GM18520 (cell line): Measurements from ENCODE around the gene TUBB3.

Experiments
- ATAC-seq: cut with Tn5 transposase; IDR thresholded peaks from one replicate; pipeline ENCODE4 v1.9.1; 2021; ENCODE audit not compliant: unreplicated experiment

The TUBB3 gene

DNA sequence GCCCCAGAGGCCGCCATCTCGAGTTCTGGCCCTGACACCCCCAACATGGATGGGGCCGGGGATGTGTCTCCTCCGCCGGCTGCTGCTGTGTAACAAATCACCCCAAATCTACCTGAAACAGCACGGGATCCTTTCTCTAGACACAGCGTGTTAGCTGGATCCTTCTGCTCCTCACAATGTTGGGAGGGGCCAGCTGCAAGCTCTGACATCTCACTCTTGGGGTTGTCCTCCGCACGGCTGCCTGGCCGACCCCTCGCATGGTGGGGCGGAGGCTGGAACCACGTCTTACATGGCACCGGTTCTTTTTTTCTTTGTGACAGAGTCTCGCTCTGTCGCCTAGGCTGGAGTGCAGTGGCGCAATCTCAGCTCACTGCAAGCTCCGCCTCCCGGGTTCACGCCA is 13.8 kb downstream of the TUBB3 start:
- no peak for ATAC-seq

DNA sequence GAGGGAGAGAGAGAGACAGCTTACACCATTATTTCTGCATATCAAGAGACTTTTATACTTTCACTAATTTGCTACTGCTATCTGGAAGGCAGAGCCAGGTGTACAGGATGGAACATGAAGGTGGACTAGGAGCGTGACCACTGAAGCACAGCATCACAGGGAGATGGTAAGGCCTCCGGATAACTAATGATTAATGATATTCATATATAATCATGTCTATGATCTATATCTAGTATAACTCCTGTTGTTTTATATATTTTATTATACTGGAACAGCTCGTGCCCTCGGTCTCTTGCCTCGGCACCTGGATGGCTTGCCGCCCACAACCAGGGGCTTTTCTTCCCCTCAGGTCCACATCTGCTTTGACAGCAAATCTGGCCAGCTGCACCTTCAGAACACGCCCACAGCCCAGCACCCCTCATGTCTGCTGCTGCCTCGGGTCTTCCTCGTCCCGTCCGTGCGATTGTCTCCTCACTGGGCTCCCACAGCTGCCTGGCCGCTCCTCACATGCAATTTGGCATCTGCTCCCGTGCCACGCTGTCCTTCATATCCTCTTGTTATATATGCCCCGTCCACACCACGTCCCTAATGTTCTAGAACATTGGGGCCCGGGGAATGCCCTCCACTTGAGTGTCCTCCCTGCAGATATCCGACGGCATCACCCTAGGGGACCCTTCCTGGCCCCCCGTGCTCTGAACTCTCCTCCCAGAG is 15.2 kb downstream of the TUBB3 start:
- no peak for ATAC-seq

DNA sequence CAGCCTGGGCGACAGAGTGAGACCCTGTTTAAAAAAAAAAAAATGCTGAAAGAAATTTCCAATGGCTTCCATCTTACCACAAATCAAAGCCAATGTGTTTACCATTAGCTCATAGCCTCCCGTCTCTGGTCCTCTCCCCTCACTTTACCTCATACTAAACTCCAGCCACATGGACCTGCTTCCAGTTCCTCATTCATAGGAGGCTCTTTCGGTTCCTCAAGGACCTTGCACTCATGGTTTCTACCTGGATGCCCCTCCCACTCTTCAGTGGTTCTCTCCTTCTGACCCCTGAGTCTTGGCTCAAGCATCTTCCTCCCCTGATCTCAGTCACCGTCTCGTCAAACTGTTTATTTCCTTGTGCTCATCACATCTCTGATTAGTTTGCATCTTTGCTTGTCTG is 21.6 kb downstream of the TUBB3 start:
- no peak for ATAC-seq

DNA sequence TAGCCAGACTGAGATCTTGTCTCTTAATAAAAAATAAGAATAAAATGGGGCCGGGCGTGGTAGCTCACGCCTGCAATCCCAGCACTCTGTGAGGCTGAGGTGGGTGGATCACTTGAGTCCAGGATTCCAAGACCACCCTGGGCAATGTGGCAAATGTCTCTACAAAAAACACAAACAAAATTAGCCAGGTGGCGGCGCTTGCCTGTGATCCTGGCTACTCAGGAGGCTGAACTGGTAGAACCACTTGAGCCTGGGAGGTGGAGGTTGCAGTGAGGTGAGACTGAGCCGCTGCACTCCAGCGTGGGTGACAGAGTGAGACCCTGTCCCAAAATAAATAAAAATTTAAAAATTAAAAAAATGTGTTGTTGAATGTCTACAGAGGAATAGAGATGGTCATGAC is 22.5 kb downstream of the TUBB3 start:
- no peak for ATAC-seq

DNA sequence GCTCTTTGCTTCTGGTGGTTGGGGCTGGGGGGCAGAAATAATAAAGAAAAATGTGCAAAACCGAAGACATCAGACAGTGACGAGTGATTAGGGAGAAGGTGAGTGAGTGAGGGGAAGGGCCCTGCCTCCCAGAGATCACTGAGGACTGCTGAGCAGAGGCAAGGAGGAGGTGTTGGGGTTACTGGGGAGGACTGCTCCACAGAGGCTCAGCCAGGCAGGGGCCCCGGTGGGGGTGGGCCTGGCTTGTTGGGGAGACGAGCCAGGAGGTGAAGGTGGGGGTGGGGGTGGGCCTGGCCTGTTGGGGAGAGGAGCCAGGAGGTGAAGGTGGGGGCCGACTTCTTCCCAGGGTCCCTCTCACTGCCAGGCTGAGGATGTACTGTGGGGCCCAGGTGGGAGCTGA is 23.4 kb downstream of the TUBB3 start:
- ATAC-seq: no peak

DNA sequence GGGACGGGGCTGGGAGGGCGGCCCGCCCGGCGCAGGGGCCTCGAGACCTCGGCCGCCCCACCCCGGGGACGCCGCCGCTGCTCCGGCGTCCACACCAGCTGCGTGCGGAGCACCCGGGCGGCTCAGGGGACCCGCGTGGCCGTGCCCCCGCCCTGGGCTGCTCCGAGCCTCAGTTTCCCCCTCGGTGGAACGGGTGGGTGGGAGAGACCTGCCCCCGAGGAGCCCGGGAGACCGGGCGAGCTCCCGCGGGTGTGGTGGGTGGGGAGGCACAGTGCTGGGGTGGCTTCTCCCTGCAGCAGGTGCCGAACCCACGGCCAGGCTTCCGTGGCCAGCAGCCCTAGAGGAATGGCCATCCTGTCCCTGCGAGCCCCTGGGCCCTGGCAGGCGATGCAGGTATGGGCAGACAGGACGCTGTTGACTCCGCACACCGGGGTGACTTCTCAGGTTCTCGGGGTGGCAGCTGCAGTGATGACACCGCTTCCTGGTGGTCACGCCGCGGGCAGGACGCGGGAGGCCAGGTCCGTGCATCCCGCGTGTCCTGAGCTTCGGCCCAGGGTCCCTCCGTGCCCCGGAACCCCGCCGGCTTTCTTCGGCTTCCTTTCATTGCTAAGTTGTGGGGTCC is 26.1 kb downstream of the TUBB3 start:
- ATAC-seq: no peak

DNA sequence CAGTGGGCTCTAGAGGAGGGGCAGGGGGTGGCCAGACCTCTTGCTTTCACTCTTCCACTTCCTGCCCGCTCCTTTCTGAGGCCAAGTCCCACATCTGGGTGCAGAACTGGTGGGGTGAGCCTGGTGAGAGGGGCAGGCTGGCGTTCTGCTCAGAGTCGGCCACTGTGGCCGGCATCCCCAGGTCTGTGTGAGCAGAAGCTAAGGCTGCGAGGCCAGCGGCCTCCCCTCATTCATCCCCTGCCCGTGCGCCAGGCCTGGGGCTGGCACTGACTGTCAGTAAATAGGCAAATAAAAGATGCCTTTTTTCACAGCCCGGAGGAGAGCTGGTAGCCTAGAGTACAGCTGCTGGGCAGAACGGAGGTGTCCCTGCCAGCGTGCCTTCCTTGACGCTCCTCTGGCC is 26.6 kb downstream of the TUBB3 start:
- ATAC-seq: no peak

DNA sequence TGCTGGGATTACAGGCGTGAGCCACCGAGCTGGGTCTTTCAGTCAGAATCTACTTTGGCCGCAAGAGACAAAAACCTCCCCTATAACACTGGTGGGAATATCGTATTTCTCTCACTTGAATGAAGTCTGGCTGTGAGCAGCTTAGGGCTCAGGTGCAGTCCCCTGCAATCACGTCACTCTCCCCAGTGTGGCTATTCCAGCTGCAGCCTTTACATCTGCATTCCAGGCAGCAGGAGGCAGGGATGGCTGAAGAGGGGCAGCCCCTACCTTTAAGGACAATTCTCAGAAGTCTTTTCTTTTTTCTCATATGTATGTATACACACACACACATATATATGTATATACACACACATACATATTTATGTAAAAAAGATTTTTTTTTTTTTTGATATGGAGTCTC is 28.4 kb downstream of the TUBB3 start:
- no peak for ATAC-seq

DNA sequence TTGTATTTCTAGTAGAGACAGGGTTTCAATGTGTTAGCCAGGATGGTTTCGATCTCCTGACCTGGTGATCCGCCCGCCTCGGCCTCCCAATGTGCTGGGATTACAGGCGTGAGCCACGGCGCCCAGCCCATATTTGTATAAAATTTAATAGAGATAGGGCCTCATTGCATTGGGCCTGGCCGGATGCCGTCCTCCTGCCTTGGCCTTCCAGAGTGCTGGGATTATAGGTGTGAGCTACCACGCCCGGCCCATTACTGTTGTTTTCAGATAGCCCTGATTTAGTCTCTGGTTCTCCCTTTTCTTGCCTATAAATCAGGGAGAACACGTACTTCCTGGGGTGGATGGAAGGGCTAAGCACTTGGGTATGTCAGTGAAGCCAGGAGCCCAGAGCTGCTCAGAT is 28.9 kb downstream of the TUBB3 start:
- no peak for ATAC-seq

DNA sequence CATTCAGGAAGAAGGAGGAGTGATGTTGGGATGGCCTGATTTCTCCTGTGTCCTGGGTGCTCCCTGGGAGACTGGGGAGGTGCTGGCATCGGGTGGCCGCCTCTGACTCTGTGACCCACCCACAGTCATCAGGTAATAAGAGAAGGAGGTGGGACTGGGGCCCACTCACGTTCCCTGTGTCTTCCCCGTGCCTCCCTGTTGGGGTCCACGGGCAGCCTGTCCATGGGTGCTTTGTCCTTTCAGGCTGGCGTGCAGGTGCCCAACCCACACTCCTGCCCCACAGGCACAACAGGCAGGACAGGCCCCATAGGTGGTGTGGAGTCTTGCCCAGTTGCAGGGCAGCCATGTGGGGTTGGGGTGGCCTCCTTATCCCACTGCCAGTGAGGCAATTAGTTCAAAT is 29.4 kb downstream of the TUBB3 start:
- no peak for ATAC-seq

DNA sequence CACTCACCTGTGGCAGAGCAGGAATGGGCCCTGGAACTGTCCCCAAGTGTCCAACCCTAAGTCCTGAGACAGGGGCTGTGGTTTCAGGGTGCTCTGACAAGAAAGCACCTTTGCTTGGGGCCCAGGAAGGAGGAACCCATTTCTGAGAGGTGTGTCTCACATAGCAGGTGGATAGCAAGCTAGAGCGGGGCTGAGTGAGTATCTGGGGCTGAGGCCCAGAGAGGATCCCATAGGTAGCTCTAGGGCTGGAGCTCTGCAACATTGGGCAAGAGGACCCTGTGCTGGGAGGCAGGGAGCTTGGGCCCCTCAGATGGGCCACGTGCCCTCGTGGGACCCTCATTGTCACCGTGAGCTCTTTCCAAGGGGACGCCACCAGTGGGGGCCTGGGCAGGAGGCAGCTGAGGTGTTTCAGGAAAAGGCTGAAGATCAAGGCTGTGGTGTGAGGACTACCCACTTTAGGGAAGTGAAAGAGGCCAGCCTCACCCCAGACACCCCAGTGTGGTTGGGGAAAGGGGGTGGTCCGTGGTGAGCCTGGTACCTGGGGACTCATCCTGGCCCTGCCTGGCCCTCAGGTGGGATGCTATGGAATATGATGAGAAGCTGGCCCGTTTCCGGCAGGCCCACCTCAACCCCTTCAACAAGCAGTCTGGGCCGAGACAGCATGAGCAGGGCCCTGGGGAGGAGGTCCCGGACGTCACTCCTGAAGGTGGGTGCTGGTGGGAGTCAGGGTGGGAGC is 30.7 kb downstream of the TUBB3 start:
- ATAC-seq: no peak

DNA sequence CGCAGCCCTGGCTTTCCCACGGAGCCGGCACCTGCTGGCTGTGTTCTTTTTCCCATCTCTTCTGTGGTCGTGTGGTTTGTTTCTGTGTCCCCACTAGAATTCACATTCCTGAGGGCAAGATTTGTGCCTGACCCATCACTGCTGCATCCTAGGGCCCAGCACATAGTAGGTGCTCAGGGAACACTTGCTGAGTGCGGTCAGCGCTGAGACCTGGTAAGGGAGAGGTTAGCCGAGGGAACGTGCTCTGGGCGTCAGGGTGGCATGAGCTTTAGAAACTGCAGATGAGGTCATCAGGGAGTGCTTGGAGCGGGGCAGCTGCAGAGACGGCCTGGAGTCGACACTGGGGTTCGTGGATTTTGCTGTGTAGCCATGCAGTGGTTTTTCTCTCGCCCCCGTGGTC is 31.3 kb downstream of the TUBB3 start:
- no peak for ATAC-seq

DNA sequence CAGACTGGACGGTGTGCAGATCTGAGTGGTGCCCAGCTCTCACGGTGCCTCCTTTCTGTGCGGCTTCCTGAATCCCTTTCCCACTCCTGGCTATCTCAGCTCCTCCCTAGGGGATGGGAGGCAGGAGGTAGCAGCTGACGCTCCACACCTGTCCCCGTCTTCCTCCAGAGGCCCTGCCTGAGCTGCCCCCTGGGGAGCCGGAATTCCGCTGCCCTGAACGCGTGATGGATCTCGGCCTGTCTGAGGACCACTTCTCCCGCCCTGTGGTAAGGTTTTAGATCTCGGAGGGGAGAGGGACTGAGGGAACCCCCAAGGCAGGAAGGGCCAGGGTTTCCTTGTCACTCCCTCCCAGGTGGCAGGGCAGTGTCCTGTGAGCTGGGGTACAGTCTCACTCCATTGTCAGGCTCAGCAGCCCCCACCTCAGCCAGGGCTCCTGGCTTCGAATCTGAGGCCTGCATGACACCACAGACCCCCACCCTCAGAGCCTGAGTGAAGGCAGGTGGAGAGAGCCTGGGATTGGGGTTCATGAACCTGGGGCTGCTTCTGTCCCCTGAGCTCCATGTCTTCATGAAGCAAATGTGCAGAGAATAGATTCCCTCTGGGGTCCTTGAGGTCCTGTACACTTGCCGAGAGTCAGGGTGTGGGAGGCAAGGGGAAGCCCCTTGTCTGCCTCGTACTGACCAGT is 32.0 kb downstream of the TUBB3 start:
- no peak for ATAC-seq

DNA sequence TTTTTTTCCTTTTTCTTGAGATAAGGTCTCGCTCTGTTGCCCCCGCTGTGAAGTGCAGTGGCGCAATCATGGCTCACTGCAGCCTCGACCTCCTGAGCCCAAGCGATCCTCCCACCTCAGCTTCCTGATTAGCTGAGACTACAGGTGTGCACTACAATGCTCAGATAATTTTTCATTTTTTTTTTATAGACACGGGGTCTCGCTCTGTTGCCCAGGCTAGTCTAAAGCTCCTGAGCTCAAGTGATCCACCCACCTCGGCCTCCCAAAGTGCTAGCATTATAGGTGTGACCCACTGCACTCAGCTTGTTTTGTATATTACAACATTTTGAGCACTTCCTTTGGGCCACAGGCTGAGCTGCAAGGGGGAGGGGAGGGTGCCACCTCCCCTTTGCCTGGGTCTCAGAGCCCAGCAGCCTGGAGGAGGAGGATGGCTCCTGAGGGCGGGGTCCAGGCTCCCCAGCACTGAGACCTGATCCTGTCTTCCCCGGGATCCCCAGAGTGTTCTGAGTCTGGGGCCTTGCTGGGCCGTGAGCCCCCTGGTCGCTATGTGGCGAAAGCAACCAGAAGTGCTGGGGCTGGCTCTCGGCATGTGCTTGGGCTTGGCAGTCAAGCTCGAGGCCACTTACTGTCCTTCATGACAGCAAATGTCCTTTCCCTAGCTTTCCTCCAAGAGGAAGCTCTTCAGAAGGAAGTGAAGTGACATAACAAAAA is 33.5 kb downstream of the TUBB3 start:
- no peak for ATAC-seq

DNA sequence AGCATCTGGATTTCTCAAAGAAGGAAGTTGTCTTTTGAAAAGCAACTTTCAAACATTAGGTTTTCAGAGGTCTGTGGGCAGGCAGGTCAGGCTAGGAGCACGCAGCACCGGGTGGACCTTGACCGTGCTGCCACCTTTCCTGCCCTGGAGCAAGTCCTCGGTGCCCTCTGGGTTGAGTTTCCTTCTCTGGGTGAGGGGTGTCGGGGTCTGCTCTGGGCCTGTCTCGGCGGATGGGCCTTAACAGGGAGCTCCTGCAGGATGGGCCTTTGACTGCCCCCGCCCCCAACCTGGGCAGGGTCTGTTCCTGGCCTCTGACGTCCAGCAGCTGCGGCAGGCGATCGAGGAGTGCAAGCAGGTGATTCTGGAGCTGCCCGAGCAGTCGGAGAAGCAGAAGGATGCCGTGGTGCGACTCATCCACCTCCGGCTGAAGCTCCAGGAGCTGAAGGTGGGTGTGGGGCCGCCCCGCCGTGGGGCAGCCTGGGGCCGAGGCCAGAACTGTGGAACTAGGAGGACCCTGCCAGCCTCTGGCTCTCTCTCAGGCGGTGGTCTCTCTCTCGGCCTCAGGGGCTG is 34.2 kb downstream of the TUBB3 start:
- no peak for ATAC-seq

DNA sequence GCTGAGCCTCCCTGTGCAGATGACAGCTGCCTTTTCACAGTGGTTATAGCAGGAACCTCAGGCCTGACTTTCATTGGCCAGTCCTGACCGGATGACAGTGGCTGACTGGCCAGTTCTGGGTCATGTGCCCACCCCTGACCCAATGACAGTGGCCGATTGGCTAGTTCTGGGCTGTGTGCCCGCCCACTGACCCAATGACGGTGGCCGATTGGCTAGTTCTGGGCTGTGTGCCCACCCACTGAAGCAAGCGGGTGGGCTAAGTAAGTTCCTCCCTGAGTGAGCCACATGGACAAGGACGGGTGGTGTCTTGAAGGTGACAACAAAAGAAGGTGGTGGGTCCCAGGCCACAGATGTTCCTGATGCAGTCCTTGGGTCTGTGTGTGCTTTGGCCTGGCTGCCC is 34.9 kb downstream of the TUBB3 start:
- ATAC-seq: no peak

DNA sequence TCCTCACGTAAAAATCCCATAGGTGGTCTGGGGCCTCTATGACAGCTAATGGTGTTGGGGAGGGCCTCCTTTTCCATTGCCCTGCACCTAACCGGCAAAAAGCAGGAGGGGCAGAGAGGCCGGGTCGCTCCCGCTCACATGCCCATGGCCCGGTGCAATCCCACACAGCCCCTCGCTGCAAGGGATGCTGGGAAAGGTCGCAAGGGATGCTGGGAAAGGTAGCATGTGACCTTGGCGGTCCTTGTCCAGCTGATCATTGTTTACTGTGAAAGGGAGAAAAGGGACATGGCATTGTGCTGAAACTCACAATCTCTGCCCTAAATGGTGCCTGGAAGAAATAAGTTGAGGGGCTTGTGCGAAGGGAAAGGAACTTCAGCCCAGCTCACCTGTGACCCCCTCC is 35.5 kb downstream of the TUBB3 start:
- no peak for ATAC-seq

DNA sequence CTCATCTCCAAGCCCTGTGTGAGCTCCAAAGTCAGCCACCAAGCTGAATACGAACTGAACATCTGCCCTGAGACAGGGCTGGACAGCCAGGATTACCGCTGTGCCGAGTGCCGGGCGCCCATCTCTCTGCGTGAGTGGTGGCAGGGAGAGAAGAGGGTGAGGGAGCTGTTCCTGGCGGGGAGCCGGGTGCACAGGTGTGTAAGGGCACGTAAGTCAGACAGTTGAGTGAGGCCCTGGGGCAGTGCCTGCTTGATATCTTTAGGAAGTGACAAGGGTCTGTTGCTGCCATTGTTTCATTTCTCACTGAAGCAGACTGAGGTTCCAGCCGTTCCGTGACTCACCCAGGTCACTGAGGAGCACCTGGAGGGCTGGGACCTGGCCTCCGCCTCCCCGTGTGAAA is 37.8 kb downstream of the TUBB3 start:
- ATAC-seq: no peak

DNA sequence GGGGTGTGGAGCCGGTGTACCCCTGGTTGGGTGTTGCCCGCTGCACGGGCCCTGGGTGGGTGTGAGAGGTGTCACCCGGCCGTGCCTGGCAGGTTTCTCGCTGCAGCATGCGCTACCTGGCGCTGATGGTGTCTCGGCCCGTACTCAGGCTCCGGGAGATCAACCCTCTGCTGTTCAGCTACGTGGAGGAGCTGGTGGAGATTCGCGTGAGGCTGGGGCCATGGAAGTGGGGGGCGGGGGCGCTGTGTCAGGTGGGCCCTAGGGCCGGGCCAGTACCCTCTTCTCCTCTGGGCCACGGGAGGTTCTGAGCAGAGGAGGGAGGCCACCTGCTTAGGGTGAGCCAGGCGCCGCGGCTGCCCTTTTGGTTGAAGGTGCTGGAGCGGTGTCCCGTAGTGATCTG is 38.8 kb downstream of the TUBB3 start:
- no peak for ATAC-seq

DNA sequence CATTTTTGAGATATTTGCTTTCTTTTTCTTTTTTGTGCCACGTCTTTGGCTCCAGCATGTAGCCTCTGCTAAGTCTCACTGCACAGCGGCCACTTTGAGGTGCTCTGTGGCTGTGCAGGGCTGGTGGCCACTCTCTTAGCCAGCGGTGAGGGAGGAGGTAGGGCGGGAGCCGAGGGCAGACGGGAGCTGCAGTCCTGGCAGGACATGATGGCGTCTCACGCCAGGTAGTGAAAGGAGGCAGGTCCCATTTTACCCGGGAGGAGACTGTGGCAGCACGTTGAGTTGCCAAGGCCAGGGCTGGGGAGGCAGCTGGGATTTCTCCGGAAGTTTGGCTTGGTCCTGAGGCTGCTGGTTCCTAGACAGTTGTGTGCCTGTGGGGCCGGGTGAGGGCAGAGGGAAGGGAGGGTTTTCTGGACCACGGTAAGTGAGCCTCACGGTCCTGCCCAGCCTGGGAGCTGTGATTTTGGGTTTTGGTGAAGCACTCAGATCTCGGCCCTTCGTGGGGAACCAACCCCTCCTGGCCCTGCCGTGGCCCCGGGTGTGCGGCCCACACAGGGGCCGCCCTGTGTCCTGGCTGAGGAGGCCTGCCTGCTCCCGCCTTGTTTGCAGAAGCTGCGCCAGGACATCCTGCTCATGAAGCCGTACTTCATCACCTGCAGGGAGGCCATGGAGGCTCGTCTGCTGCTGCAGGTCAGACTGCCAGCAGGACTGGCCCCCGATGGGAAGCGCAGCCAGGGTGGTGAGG is 39.8 kb downstream of the TUBB3 start:
- no peak for ATAC-seq
